ENCODE data around the gene PROKR1. TPM values are rescaled to one million over a fixed set of nuclear protein-coding genes. Genes with fewer than 3 reads are reported as not detected.

Gene PROKR1
- under 0.01 TPM in 1 of 2 replicates, not detected in the other for total RNA-seq

GRCh38 chr2:68643011-68643873, at the start of gene PROKR1:
Gene PROKR1 (plus strand): TSS chr2:68643579. CDS start chr2:68645822, 2,243 bp downstream.

Other genes starting within 250 kb of the PROKR1 start
- gene FBXO48, start 176.3 kb upstream of the PROKR1 start, total RNA-seq = 0.72 and 0.80 TPM in 2 replicates
- gene APLF, start 176.0 kb upstream of the PROKR1 start, total RNA-seq = 3.6 and 4.5 TPM in 2 replicates
- gene ARHGAP25, start 91.2 kb downstream of the PROKR1 start, total RNA-seq = 0.93 and 3.0 TPM in 2 replicates
- gene BMP10, start 227.8 kb downstream of the PROKR1 start, total RNA-seq = not detected in 2 replicates